ENCODE results near the gene FOXP1. TPM values are rescaled to one million over a fixed set of nuclear protein-coding genes. Genes with fewer than 3 reads are reported as not detected.

FOXP1 gene
- polyA plus RNA-seq, 1 experiment = 56.6 TPM

DNA sequence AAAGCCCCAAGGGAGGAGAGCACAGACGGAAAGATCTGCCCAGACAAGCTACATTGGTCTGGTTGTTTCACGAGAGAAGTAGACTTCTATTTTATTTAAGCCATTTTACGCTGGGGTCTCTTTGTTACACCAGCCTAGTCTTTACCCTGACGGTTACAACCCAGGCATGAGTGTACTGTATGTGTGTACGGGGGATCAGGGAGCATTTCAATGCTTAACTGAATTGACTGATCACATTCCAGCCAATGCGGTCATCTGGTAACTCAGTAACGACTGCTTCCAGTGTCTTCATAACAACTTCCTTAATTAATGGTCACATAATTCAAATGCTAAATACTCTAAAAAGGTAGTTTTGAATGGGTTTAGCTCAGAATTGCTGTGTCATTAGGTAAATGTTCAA lies 288.6 kb downstream of the FOXP1 start:
- H3K4me3 ChIP-seq (ENCODE audit: low read depth, low read length) = no peak overlapping the region
- ChIA-PET POLR2A (no interaction called here), CTCF (no interaction called here)
- H3K9me3 ChIP-seq (ENCODE audit: control insufficient read depth, insufficient read depth, low read length) = no peaks in the 10 kb centered on the region
- TF ChIP-seq, protein P1, sequence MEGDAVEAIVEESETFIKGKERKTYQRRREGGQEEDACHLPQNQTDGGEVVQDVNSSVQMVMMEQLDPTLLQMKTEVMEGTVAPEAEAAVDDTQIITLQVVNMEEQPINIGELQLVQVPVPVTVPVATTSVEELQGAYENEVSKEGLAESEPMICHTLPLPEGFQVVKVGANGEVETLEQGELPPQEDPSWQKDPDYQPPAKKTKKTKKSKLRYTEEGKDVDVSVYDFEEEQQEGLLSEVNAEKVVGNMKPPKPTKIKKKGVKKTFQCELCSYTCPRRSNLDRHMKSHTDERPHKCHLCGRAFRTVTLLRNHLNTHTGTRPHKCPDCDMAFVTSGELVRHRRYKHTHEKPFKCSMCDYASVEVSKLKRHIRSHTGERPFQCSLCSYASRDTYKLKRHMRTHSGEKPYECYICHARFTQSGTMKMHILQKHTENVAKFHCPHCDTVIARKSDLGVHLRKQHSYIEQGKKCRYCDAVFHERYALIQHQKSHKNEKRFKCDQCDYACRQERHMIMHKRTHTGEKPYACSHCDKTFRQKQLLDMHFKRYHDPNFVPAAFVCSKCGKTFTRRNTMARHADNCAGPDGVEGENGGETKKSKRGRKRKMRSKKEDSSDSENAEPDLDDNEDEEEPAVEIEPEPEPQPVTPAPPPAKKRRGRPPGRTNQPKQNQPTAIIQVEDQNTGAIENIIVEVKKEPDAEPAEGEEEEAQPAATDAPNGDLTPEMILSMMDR (IDR thresholded peaks at IDR 0.05; ENCODE audit: low read depth, low read length) = no peak
- H3K27me3 ChIP-seq (ENCODE audit: control insufficient read depth, insufficient read depth, low read length) = no peaks in the 10 kb centered on the region
- DNase-seq (ENCODE audit: low read depth, low spot score) = no peak
- H3K27ac ChIP-seq (ENCODE audit: low read depth, low read length) = no peak overlapping the region

DNA sequence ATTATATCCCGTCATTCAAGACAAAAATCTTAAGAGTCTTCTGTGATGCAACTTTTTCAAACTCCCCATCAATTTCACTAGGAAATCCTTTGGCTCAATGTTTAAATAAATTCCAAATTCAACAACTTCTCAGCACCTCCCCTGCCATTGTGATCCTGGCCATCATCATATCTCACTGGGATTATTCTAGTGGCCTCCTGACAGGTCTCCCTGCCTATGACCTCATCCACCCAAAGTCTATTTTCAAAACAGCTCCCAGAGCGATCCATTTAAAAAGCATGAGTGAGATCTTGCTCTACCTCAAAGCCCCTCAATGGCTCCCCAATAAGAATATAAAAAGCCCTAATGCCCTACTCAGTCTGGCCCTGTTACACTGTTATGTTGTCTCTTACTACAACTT lies 293.2 kb downstream of the FOXP1 start:
- Histone ChIP-seq H3K9me3 (ENCODE audit: control insufficient read depth, insufficient read depth, low read length) (no peaks in the 10 kb centered on the region), H3K27ac (ENCODE audit: low read depth, low read length) (no peak overlapping the region), H3K27me3 (ENCODE audit: control insufficient read depth, insufficient read depth, low read length) (no peaks in the 10 kb centered on the region), H3K4me3 (ENCODE audit: low read depth, low read length) (no peak overlapping the region)
- TF ChIP-seq, protein P1 (IDR thresholded peaks at IDR 0.05; ENCODE audit: low read depth, low read length) = no peak
- ChIA-PET CTCF (no interaction called here), POLR2A (no interaction called here)
- DNase-seq (ENCODE audit: low read depth, low spot score) = no peak

DNA sequence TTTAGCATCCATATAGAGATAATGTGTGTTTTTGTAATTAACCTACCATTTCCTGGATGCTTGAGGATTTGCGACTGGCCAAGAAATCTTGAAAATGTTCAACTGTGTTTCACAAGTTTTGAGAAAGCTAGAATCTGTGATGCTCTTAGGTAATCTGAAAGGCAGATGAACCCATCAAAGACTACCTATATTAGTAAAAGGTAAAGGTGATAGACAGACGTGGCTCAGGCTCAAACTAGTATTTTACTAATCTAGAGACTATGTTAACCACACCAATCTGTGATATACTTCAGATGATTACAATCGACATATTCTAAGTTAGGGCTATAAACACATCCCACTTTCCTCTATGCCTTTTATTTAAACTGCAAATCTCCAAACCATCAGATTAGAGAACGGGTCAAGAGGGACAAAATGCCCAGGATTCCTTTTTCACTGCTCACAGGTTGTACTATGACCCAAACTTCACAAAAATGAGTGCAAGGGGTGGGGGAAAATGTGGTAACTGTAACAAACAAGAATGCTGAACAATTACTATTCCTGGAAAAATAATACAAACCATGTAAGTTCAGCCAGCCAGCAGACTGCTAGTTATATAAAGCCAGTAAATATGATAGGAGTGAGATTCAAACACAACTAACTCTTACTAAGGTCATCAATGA lies 295.1 kb downstream of the FOXP1 start:
- ChIA-PET CTCF (no interaction called here), POLR2A (no interaction called here)
- Histone ChIP-seq H3K27ac (ENCODE audit: low read depth, low read length) (no peak overlapping the region), H3K4me3 (ENCODE audit: low read depth, low read length) (no peak overlapping the region), H3K27me3 (ENCODE audit: control insufficient read depth, insufficient read depth, low read length) (no peaks in the 10 kb centered on the region), H3K9me3 (ENCODE audit: control insufficient read depth, insufficient read depth, low read length) (no peaks in the 10 kb centered on the region)
- DNase-seq (ENCODE audit: low read depth, low spot score) = no peak
- TF ChIP-seq, protein P1 (IDR thresholded peaks at IDR 0.05; ENCODE audit: low read depth, low read length) = no peak

DNA sequence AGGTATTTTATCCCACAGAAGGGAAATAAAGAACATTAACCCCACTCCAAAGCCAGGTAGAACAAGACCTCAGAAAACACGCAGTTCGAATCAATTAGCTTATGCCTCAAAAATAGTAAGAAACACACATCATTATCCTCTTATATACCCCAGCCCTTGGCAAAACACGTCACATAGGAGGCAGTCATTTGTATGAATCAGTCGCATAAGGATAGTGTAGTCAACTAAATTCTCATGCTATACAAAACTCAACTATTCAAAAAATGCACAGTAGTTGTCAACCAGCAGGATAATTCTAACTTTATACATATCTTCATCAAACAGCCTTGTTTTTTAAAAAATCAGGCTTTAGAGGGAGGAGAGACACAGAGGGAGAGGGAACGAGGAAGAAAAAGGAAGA lies 298.4 kb downstream of the FOXP1 start:
- no peak for DNase-seq (ENCODE audit: low read depth, low spot score)
- POLR2A ChIA-PET = no interaction called here
- Histone ChIP-seq H3K27me3 (ENCODE audit: control insufficient read depth, insufficient read depth, low read length) (no peaks in the 10 kb centered on the region), H3K9me3 (ENCODE audit: control insufficient read depth, insufficient read depth, low read length) (no peaks in the 10 kb centered on the region), H3K4me3 (ENCODE audit: low read depth, low read length) (no peak overlapping the region), H3K27ac (ENCODE audit: low read depth, low read length) (no peak overlapping the region)
- CTCF ChIA-PET = interaction anchor here (0.7 kb wide), 1 partner anchor 1195 kb away, joined by 3 read pairs; no protein-coding TSS in a partner anchor
- TF ChIP-seq, protein P1 (IDR thresholded peaks at IDR 0.05; ENCODE audit: low read depth, low read length) = no peak

DNA sequence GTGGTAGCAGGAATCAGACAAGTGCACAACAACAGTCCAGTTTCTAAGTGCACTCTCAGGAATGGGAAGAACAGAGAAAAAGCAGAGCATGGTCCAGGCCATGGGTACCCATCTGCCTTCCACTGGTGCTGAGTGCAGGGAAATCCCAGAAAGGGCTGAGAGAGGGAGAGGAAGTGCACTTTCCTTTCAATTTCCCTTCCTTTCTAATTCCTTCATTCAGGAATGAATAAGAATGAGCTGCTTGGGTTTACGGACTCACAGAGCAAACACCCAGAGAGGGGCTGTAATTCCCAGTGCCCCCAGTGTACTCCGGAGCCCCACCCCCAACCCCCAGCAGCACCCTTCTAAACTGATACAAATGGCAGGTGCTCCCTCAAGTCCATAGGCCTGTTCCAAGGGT lies 300.6 kb downstream of the FOXP1 start:
- H3K9me3 ChIP-seq (ENCODE audit: control insufficient read depth, insufficient read depth, low read length) = no peaks in the 10 kb centered on the region
- no peak overlapping the region for H3K4me3 ChIP-seq (ENCODE audit: low read depth, low read length)
- no peak overlapping the region for H3K27ac ChIP-seq (ENCODE audit: low read depth, low read length)
- no peak for DNase-seq (ENCODE audit: low read depth, low spot score)
- ChIA-PET POLR2A (no interaction called here), CTCF (interaction anchor here (0.6 kb wide), 1 partner anchor 19 kb away, joined by 4 read pairs; no protein-coding TSS in a partner anchor)
- TF ChIP-seq, protein P1 (IDR thresholded peaks at IDR 0.05; ENCODE audit: low read depth, low read length) = no peak
- H3K27me3 ChIP-seq (ENCODE audit: control insufficient read depth, insufficient read depth, low read length) = no peaks in the 10 kb centered on the region

Data from AG04450 (cell line).